Cardiac fibroblast (primary cell): ENCODE data around the gene ZNF112.
"Not testable (repeated sequence)": the region's sequence is repeated elsewhere in the genome, so short reads cannot be mapped to it uniquely, and the experiment has no call there.

Experiments used
- DNase-seq, 2 donors: peaks; one replicate each; pipeline versions ENCODE4 v3.0.0 to v3.0.0-alpha.2; 2010; ENCODE audit warnings: low read depth in 2 of 2
- H3K4me3 ChIP-seq, 2 donors: replicated peaks in 1 of 2; 1 replicate in 1 of 2; 2 replicates in 1 of 2; pipeline ENCODE4 v1.5.1; 2011; ENCODE audit warnings: low read depth in 2 of 2, low read length in 2 of 2, mild to moderate bottlenecking in 2 of 2, moderate library complexity in 1 of 2
- CTCF ChIP-seq: IDR thresholded peaks from one replicate; pipeline ENCODE4 v1.5.1; 2011; ENCODE audit warnings: low read depth, mild to moderate bottlenecking, low read length, inconsistent platforms

ZNF112 gene

GRCh38 chr19:44345959-44346358 lies 10.5 kb downstream of the ZNF112 start:
- no peak for DNase-seq
- no peak for TF ChIP-seq CTCF
- H3K4me3 ChIP-seq = no peak overlapping the region

DNA sequence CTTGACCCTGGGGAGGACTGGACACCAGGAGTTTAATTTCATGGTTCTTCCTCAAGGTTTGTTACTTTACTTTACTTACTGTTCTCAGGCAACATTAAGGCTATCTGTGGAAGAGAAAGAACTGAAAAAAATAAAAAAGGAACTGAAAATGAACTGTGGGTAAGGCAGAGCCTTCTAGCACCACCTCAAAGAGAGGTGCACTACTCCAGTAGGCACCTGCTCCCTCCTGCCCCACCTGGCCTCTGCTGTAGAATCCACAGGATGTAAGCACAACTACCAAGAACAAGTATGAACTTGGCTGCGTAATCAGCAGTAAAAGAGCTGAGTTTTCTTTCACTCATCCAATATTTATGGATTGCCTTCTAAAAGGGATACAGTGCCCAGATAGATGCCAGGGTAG lies 12.2 kb downstream of the ZNF112 start:
- no peak for DNase-seq
- H3K4me3 ChIP-seq = no peak overlapping the region
- no peak for TF ChIP-seq CTCF

- no peak for TF ChIP-seq CTCF
- DNase-seq = no peak
- H3K4me3 ChIP-seq = no peak overlapping the region
These were observed 14.7 kb downstream of the ZNF112 start for GRCh38 chr19:44341794-44342193.

DNA sequence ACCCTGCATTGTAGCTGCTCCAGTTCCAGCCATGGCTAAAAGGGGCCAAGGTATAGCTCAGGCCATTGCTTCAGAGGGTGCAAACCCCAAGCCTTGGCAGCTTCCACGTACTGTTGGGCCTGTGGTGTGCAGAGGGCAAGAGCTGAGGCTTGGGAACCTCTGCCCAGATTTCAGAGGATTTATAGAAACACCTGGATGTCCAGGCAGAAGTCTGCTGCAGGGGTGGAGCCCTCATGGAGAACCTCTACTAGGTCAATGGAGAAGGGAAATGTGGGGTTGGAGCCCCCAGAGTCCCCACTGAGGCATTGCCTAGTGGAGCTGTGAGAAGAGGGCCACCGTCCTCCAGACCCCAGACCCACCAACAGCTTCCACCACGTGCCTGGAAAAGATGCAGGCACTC lies 21.8 kb downstream of the ZNF112 start:
- H3K4me3 ChIP-seq, DNase-seq: not testable (repeated sequence)

DNA sequence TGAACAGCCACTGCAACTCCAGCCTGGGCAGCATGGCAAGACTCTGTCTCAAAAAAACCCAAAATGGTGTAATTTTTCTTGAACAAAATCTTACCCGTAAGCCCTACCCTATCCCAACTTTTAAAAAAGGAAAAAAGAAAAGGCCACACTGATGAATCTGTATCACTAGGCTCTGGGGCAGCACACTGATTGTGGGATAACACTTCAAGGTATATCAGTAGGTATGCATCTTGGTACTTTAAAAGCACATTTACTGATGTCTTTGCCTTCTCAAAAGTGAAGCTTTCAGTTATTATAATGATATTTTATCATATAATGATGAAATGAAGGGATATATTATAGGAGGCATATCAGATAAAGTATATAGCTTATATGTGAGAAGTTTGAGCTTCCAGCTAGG lies 24.3 kb downstream of the ZNF112 start:
- no peak for DNase-seq
- TF ChIP-seq CTCF = no peak

DNA sequence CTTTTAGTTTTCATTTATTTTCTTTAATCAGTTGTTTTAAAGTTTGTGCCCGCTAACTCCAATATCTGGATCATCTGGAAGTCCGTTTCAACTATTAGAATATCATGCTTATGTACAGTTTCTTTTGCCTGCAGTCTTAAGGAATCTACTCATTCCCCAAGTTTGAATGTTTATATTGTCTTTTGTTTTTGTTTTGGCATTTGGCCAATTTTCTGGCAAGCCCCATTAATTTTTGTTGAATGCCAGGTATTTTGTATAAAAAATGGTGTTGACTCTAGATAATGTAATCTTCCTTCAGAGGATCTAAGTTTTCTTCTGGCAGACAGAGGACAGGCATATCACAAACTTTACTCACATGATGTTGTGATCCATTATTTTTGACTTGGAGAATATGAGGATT lies 40.6 kb downstream of the ZNF112 start:
- no peak overlapping the region for H3K4me3 ChIP-seq
- TF ChIP-seq CTCF = no peak
- DNase-seq = peak in 1 of 2 donors; percentile 5

More for the DNA sequence above, 24.3 kb downstream of the ZNF112 start:
- H3K4me3 ChIP-seq = no peak overlapping the region

DNA sequence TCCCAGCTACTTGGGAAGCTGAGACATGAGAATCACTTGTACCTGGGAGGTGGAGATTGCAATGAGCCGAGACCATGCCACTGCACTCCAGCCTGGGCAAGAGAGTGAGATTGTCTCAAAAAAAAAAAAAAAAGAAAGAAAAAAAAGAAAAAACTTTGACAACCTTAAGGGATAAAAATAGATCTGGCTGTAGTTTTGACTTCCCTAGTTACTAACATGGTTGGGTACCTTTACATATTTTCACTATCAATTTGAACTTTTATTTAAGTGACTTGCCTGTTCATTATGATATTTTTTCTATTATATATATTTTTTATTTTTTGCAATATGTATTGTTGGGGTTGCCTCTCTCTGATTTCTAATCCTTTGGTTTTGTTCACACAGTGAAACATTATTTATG lies 43.2 kb downstream of the ZNF112 start:
- no peak overlapping the region for H3K4me3 ChIP-seq
- DNase-seq = no peak
- no peak for TF ChIP-seq CTCF
